Activated CD4-positive, CD25-positive, alpha-beta regulatory T cell treated with anti-CD3 and anti-CD28 coated beads, Interleukin-2, amount 50 U/mL, for 72 hours (primary cell): ENCODE results near the gene NDUFS4.
"Not testable (repeated sequence)": the region's sequence is repeated elsewhere in the genome, so short reads cannot be mapped to it uniquely, and the experiment has no call there.

Experiments used
- DNase-seq: peaks from one replicate; pipeline ENCODE4 v3.0.0; 2021

Gene NDUFS4

DNA sequence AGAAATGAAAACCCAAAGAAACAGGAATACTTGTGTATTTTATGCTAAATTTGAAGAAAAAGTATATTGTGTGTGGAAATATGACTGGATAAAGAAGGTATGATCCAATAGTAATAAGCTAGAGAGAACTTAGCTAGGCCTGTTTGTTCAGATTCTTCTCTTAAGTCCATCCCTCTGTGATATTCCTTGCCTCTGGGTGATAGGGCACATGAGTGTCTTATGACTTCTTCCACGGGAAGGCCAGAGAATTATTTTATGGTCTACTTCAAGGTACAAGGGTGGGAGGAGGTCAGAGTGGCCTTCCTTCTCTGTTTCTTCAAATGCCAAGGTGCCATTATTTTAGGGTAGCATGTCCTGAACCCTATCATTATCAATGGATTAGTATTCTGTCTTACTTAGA, 113.7 kb downstream of the NDUFS4 start:
- no peak for DNase-seq

DNA sequence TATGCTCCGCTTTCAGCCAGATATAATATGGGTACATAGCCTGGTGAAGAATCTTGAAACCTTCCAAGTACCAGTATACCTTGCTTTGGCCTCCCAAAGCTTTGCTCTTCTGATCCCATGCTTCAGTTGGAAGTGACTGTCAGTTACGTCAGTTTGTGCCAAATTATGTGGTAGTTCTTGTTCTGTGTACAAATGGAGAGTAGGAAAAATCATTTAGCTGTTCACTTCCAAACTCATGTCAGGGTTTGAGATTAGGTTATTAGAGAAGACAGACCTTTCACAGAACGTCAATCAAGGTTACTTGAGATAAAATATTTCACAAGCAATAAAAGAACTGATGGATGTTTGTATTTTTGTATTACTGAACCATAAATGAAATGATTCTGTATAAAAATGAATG, 117.2 kb downstream of the NDUFS4 start:
- no peak for DNase-seq

DNA sequence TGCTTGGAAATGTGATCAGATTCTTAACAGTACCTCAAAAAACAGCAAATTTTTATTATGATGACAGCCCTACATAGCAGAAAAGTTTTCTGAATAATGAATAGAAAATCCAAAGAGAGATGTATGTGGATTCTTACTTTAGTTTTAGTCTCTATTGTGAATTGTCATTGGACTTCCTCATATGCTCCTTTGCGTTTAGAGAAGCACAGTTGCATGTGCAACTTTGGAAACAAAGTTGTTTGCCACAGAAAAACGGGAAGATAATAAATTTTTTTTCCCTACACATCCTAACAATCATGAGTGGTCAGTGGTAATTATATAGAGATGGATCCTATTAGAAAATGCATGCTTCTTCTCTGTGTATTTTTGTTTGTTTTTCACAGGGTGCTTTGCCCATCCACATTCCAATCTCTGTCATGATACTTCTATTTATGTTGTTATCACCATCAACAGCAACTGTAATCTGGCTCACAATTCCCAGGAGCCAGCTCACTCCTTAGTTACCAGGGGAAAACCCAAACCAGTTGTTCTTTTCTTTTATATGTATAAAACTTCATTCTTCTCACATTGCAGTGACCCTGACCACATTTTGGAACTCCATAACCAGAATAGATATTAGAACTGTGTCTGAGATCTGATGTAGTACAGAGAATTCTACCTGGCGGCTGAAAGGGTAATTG, 118.7 kb downstream of the NDUFS4 start:
- no peak for DNase-seq

DNA sequence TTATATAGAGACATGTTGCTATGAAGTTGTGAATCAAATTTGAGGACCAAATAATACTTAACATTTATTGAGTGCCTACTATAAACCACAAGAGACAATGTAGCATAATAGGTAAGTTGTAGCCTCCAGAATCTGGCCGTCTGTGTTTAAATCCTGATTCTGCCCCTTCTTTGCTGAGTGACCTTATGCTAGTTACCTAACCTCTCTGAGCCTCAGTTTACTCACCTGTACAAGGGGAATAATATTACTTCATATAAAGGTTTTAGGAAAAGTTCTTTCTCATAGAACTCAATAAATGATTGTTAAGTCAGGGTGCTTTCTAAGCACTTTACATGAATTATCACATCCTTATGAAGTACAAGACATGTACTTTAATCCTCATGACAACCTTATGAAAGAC, 120.6 kb downstream of the NDUFS4 start:
- no peak for DNase-seq

DNA sequence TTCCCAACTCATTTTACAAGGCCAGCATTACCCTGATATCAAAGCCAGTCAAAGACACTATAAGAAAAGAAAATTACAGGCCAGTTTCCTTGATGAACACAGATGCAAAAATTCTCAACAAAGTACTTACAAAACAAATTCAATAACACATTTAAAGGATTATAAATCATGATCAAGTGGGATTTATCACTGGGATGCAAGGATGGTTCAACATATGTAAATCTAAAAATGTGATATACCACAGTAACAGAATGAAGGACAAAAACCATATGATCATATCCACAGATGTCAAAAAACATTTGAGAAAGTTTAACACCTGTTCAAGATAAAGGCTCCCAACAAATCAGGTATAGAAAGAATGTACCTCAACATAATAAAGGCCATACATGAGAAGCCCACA, 130.6 kb downstream of the NDUFS4 start:
- no peak for DNase-seq

DNA sequence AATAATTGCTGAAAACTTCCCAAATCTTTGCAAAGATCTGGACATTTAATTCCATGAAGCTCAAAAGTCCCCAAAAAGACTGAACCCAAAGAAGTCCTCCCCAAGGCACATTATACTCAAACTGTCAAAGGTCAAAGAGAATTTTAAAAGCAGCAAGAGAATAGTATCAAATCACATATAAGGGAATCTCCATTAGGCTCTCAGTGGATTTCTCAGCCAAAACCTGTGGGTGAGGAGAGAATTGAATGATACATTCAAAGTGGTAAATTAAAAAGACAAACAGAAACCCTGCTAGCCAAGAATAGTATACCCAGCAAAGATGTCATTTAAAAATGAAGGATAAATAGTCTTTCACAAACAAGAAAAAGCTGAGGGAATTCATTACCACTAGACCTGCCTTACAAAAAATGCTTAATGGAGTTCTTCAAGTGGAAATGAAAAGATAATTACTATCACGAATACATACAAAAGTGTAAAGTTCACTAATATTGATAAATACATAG, 134.1 kb downstream of the NDUFS4 start:
- no peak for DNase-seq

DNA sequence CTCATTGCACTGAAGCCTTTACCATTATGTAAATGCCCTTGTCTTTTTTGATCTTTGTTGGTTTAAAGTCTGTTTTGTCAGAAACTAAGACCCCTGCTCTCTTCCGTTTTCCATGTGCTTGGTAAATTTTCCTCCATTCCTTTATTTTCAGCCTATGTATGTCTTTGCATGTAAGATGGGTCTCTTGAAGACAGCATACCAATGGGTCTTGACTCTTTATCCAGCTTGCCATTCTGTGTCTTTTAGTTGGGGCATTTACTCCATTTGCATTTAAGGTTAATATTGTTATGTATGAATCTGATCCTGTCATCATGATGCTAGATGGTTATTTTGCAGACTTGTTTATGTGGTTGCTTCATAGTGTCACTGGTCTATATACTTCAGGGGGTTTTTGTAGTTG, 150.0 kb downstream of the NDUFS4 start:
- DNase-seq: not testable (repeated sequence)

DNA sequence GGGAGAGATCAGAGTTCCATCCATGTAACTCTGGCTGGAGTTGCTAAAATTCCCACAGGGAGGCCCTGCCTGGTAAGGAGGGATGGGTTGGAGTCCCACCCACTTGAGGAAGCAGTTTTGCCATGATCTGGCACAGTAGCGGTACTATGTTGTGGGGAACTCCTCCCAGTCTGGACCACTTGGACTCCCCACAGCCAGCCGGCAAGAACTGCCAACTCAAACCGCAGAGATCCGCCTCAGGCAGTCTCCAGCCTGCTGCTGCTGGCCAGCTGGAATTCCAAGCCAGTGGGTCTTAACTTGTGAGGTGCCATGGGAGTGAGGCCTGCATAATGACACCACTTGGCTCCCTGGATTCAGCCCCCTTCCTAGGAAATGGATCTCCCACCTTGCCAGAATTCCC, 151.9 kb downstream of the NDUFS4 start:
- no peak for DNase-seq

DNA sequence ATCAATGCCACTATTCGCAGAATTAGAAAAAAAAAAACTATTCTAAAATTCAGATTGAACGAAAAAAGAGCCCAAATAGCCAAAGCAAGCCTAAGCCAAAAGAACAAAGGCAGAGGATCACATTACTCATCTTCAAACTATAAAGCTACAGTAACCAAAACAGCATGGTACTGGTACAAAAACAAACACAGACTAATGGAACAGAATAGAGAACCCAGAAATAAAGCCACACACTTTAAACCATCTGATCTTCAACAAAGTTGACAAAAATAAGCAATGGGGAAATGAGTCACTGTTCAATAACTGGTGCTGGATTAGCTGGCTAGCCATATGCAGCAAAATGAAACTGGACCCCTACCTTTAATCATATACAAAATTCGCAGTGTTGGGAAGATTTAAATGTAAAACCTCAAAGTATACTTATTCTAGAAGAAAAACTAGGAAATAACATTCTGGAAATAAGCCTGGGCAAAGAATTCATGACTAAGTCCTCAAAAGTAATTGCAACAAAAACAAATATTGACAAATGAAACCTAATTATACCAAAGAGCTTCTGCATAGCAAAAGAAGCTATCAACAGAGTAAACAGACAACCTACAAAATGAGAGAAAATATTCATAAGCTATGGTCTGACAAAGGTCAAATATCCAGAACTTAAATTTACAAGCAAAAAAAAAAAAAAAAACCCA, 153.7 kb downstream of the NDUFS4 start:
- no peak for DNase-seq

DNA sequence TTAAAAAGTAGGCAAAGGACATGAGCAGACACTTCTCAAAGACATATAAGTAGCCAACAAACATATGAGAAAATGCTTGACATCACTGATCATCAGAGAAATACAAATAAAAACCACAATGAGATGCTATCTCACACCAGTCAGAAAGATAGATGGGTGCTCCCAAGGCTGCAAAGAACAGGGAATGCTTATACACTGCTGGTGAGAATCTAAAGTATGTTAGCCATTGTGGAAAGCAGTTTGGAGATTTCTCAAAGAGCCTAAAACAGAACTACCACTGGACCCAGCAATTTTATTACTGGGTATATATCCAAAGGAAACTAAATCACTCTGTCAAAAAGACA, 154.2 kb downstream of the NDUFS4 start:
- DNase-seq: no peak

DNA sequence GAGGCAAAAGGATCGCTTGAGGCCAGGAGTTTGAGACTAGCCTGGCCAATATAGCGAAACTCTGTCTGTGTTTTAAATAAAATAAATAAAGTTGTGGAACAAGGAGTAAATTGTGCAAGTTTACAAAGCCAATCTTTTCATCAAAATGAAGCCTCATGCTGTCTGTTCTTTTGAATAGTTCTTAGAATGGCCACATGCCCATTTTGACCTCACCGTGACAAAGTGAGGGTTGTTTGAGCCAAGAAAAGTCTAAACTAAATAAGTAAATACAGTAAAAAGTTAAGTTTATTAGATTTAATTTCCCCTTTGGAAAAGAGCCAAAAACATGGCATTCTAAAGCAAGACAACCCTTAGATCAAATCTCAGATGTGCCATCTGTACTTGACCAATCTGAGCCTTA, 165.7 kb downstream of the NDUFS4 start:
- no peak for DNase-seq

DNA sequence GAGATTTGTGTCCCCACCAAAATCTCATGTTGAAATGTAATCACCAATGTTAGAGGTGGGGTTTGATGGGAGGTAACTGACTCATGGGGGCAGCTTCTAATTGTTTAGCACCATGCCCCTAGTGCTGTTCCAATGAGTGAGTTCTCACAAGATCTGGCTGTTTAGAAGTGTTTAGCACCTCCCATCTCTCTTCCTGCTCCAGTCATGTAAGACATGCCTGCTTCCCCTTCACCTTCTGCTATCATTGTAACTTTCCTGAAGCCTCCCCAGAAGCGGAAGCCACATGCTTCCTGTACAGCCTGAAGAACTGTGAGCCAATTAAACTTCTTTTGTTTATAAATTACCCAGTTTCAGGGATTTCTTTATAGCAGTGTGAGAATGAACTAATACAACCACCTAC, 170.5 kb downstream of the NDUFS4 start:
- no peak for DNase-seq
